Right lobe of liver (tissue), 4 donors: ENCODE data around the gene C11orf54.

Experiments used
- CTCF ChIP-seq, 4 donors: fragments of 200-600 bp in 3 of 4; fragments of 450-650 bp in 1 of 4; IDR thresholded peaks; one replicate each; pipeline versions ENCODE4 v1.5.1 to v1.8.0; 2016 to 2022; ENCODE audit warnings: antibody characterized with exemption in 4 of 4, mild to moderate bottlenecking in 2 of 4
- POLR2A ChIP-seq: fragments of 450-650 bp; IDR thresholded peaks from one replicate; pipeline ENCODE4 v1.6.1; 2017; ENCODE audit warnings: antibody characterized with exemption, mild to moderate bottlenecking
- donor health status: DM: no; HTN: no; CAD: no.
- donor health status: DM: no; HTN: no; CAD: no.
- donor health status: DM: no; HTN: yes; CAD: no.

DNA sequence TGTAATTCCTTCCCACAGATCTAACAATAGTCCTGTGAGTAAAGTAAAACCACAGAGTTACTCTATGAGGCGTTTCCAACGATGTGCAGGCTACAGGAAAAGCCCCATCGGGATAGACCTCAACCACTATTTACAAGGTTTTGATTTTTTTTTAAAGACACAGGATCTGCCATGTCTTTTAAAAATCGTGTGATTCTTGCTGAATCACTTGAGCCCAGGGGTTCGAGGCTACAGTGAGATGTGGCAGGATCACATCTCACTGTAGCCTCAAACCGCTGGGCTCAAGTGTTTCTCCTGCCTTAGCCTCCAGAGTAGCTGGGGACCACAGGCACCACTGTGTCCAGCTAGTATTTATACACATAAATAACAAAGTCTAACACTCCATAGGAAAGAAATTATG lies 8.0 kb upstream of the C11orf54 start:
- TF ChIP-seq CTCF (IDR thresholded peaks at IDR 0.05) (no peak), POLR2A (no peak)
